HEK293 (cell line): ENCODE measurements around the gene CPT1A.

Experiments
- CTCF ChIA-PET: fragments of 350-600 bp; formaldehyde crosslinking; extraction: SDS; loops from one replicate; lab custom pipeline; 2021; ENCODE audit warnings: antibody characterized with exemption; lab: Yijun Ruan, JAX
- POLR2A ChIA-PET: fragments of 300-600 bp; formaldehyde crosslinking; extraction: SDS; loops from one replicate; lab custom pipeline; 2020; ENCODE audit warnings: antibody characterized with exemption, inconsistent platforms; lab: Yijun Ruan, JAX
- H3K27ac ChIP-seq: fragments of 200-500 bp; sonication (Bioruptor generic); 2 replicates; pipeline ENCODE4 v1.5.1; 2014; ENCODE audit warnings: low read depth, low read length, control low read depth, inconsistent platforms; ENCODE audit errors: extremely low read depth
- H3K36me3 ChIP-seq, 2 experiments: fragments of 200-500 bp in 1 of 2; sonication (Bioruptor generic) in 1 of 2; 1 replicate in 1 of 2; 2 replicates in 1 of 2; pipeline ENCODE4 v1.5.1; 2014 to 2017; ENCODE audit warnings: inconsistent platforms in 2 of 2, low read length in 2 of 2; ENCODE audit not compliant: control insufficient read depth in 2 of 2, insufficient read depth in 1 of 2
- H3K4me1 ChIP-seq: fragments of 200-500 bp; sonication (Bioruptor generic); 2 replicates; pipeline ENCODE4 v1.5.1; 2014; ENCODE audit warnings: mild to moderate bottlenecking, low read length, inconsistent platforms; ENCODE audit not compliant: control insufficient read depth, insufficient read depth
- H3K4me3 ChIP-seq: 2 replicates; pipeline ENCODE4 v1.5.1; 2011; ENCODE audit warnings: low read depth, mild to moderate bottlenecking, control low read depth, low read length, moderate library complexity
- H3K9me3 ChIP-seq: fragments of 200-500 bp; sonication (Bioruptor generic); 2 replicates; pipeline ENCODE4 v1.5.1; 2014; ENCODE audit warnings: low read depth, low read length, inconsistent platforms; ENCODE audit not compliant: control insufficient read depth, insufficient read depth
- BCL11B ChIP-seq: fragments of 450-650 bp; formaldehyde crosslinking; IDR thresholded peaks from 2 replicates; pipeline ENCODE4 v1.5.1; 2016; ENCODE audit warnings: low read depth, missing biosample characterization, missing genetic modification characterization
- KLF8 ChIP-seq: fragments of 450-650 bp; formaldehyde crosslinking; IDR thresholded peaks from 2 replicates; pipeline ENCODE4 v1.5.1; 2016; ENCODE audit warnings: missing biosample characterization, missing genetic modification characterization
- PATZ1 ChIP-seq: fragments of 450-650 bp; formaldehyde crosslinking; IDR thresholded peaks from 2 replicates; pipeline ENCODE4 v1.5.1; 2016; ENCODE audit warnings: missing biosample characterization, missing genetic modification characterization
- PRDM6 ChIP-seq: fragments of 450-650 bp; formaldehyde crosslinking; IDR thresholded peaks from 2 replicates; pipeline ENCODE4 v1.5.1; 2017; ENCODE audit warnings: missing biosample characterization, missing genetic modification characterization
- RBAK ChIP-seq: fragments of 450-650 bp; formaldehyde crosslinking; IDR thresholded peaks from 2 replicates; pipeline ENCODE4 v1.5.1; 2016; ENCODE audit warnings: missing biosample characterization, missing genetic modification characterization
- SCRT1 ChIP-seq: fragments of 450-650 bp; formaldehyde crosslinking; IDR thresholded peaks from 2 replicates; pipeline ENCODE4 v1.5.1; 2016; ENCODE audit warnings: missing biosample characterization, missing genetic modification characterization, borderline replicate concordance
- TCF7L2 ChIP-seq: IDR thresholded peaks from 2 replicates; pipeline ENCODE4 v1.6.1; 2011; ENCODE audit warnings: low read depth, mild to moderate bottlenecking, inconsistent platforms, low read length, moderate library complexity, borderline replicate concordance
- YY2 ChIP-seq: fragments of 450-650 bp; formaldehyde crosslinking; IDR thresholded peaks from 2 replicates; pipeline ENCODE4 v1.5.1; 2016; ENCODE audit warnings: missing biosample characterization, missing genetic modification characterization
- ZFP69B ChIP-seq: fragments of 450-650 bp; formaldehyde crosslinking; IDR thresholded peaks from 2 replicates; pipeline ENCODE4 v1.5.1; 2016; ENCODE audit warnings: missing biosample characterization, missing genetic modification characterization
- ZNF26 ChIP-seq: fragments of 450-650 bp; formaldehyde crosslinking; IDR thresholded peaks from 2 replicates; pipeline ENCODE4 v1.5.1; 2016; ENCODE audit warnings: missing biosample characterization, missing genetic modification characterization
- ZNF473 ChIP-seq: fragments of 450-650 bp; formaldehyde crosslinking; IDR thresholded peaks from 2 replicates; pipeline ENCODE4 v1.5.1; 2017; ENCODE audit warnings: missing biosample characterization, missing genetic modification characterization
- ZNF624 ChIP-seq: fragments of 450-650 bp; formaldehyde crosslinking; IDR thresholded peaks from 2 replicates; pipeline ENCODE4 v1.5.1; 2017; ENCODE audit warnings: missing biosample characterization, missing genetic modification characterization
- TF ChIP-seq, protein P1 (sequence below): fragments of 450-650 bp; formaldehyde crosslinking; IDR thresholded peaks from 2 replicates; pipeline ENCODE4 v1.5.1; 2016; ENCODE audit warnings: missing biosample characterization, missing genetic modification characterization, borderline replicate concordance
- TF ChIP-seq, protein P2 (sequence below): IDR thresholded peaks from 2 replicates; pipeline ENCODE4 v1.6.1; 2011; ENCODE audit warnings: mild to moderate bottlenecking, low read depth, low read length, borderline replicate concordance
- TF ChIP-seq, protein P3 (sequence below): fragments of 450-650 bp; formaldehyde crosslinking; IDR thresholded peaks from 2 replicates; pipeline ENCODE4 v1.5.1; 2016; ENCODE audit warnings: missing biosample characterization, missing genetic modification characterization
- TF ChIP-seq, protein P4 (sequence below): fragments of 450-650 bp; formaldehyde crosslinking; IDR thresholded peaks from 2 replicates; pipeline ENCODE4 v1.5.1; 2016; ENCODE audit warnings: missing biosample characterization, missing genetic modification characterization

CPT1A gene

GRCh38 chr11:68724293-68724692 is 117.4 kb downstream of the CPT1A start:
- Histone ChIP-seq H3K4me1 (no peaks in the 10 kb centered on the region), H3K36me3 (no peaks in the 10 kb centered on the region), H3K27ac (no peak overlapping the region)
- POLR2A ChIA-PET, result no interaction called here
- TF ChIP-seq KLF8 (tag by site-specific recombination) (no peak), PATZ1 (tag by site-specific recombination) (no peak), PRDM6 (tag by site-specific recombination) (no peak), ZNF26 (no peak), ZNF473 (tag by site-specific recombination) (no peak)
- TF ChIP-seq, protein P1, sequence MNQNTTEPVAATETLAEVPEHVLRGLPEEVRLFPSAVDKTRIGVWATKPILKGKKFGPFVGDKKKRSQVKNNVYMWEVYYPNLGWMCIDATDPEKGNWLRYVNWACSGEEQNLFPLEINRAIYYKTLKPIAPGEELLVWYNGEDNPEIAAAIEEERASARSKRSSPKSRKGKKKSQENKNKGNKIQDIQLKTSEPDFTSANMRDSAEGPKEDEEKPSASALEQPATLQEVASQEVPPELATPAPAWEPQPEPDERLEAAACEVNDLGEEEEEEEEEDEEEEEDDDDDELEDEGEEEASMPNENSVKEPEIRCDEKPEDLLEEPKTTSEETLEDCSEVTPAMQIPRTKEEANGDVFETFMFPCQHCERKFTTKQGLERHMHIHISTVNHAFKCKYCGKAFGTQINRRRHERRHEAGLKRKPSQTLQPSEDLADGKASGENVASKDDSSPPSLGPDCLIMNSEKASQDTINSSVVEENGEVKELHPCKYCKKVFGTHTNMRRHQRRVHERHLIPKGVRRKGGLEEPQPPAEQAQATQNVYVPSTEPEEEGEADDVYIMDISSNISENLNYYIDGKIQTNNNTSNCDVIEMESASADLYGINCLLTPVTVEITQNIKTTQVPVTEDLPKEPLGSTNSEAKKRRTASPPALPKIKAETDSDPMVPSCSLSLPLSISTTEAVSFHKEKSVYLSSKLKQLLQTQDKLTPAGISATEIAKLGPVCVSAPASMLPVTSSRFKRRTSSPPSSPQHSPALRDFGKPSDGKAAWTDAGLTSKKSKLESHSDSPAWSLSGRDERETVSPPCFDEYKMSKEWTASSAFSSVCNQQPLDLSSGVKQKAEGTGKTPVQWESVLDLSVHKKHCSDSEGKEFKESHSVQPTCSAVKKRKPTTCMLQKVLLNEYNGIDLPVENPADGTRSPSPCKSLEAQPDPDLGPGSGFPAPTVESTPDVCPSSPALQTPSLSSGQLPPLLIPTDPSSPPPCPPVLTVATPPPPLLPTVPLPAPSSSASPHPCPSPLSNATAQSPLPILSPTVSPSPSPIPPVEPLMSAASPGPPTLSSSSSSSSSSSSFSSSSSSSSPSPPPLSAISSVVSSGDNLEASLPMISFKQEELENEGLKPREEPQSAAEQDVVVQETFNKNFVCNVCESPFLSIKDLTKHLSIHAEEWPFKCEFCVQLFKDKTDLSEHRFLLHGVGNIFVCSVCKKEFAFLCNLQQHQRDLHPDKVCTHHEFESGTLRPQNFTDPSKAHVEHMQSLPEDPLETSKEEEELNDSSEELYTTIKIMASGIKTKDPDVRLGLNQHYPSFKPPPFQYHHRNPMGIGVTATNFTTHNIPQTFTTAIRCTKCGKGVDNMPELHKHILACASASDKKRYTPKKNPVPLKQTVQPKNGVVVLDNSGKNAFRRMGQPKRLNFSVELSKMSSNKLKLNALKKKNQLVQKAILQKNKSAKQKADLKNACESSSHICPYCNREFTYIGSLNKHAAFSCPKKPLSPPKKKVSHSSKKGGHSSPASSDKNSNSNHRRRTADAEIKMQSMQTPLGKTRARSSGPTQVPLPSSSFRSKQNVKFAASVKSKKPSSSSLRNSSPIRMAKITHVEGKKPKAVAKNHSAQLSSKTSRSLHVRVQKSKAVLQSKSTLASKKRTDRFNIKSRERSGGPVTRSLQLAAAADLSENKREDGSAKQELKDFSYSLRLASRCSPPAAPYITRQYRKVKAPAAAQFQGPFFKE (tag by site-specific recombination), result no peak
- TF ChIP-seq, all 188 proteins: peak for 0
- no peaks in the 10 kb centered on the region for H3K9me3 ChIP-seq
- CTCF ChIA-PET, result no interaction called here
- no peak overlapping the region for H3K4me3 ChIP-seq

DNA sequence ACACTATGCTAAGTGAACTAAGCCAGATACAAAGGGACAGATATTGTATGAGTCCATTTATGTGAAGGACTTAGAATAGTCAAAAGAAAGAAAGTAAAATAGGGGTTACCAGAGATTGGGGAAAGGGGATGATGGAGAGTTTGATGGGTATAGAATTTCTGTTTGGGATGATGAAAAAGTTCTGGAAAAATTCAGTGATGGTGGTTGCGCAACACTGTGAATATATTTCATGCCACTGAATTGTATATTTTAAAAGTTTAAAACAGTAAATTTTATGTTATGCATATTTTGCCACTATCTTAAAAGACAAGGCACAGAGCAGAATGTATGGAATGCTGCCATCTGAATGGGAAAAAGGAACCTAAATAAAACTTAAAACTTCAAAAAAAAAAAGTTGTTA is 119.6 kb downstream of the CPT1A start:
- no peak overlapping the region for H3K27ac ChIP-seq
- CTCF ChIA-PET, result interaction anchor here (1.6 kb wide), 1 partner anchor 10 kb away, joined by 8 read pairs; no protein-coding TSS in a partner anchor
- H3K4me1 ChIP-seq, result no peaks in the 10 kb centered on the region
- H3K9me3 ChIP-seq, result no peaks in the 10 kb centered on the region
- H3K4me3 ChIP-seq, result no peak overlapping the region
- H3K36me3 ChIP-seq, result no peaks in the 10 kb centered on the region
- POLR2A ChIA-PET, result no interaction called here
- no peak for TF ChIP-seq TCF7L2
- TF ChIP-seq, protein P2, sequence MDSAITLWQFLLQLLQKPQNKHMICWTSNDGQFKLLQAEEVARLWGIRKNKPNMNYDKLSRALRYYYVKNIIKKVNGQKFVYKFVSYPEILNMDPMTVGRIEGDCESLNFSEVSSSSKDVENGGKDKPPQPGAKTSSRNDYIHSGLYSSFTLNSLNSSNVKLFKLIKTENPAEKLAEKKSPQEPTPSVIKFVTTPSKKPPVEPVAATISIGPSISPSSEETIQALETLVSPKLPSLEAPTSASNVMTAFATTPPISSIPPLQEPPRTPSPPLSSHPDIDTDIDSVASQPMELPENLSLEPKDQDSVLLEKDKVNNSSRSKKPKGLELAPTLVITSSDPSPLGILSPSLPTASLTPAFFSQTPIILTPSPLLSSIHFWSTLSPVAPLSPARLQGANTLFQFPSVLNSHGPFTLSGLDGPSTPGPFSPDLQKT, result no peak
- TF ChIP-seq RBAK, result no peak
- no peak for TF ChIP-seq YY2 (tag by site-specific recombination)
- TF ChIP-seq, protein P3, sequence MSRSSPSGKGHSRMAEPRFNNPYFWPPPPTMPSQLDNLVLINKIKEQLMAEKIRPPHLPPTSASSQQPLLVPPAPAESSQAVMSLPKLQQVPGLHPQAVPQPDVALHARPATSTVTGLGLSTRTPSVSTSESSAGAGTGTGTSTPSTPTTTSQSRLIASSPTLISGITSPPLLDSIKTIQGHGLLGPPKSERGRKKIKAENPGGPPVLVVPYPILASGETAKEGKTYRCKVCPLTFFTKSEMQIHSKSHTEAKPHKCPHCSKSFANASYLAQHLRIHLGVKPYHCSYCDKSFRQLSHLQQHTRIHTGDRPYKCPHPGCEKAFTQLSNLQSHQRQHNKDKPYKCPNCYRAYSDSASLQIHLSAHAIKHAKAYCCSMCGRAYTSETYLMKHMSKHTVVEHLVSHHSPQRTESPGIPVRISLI (tag by site-specific recombination), result no peak
- TF ChIP-seq ZNF624, result no peak
- TF ChIP-seq BCL11B (tag by site-specific recombination), result no peak
- TF ChIP-seq, protein P4, sequence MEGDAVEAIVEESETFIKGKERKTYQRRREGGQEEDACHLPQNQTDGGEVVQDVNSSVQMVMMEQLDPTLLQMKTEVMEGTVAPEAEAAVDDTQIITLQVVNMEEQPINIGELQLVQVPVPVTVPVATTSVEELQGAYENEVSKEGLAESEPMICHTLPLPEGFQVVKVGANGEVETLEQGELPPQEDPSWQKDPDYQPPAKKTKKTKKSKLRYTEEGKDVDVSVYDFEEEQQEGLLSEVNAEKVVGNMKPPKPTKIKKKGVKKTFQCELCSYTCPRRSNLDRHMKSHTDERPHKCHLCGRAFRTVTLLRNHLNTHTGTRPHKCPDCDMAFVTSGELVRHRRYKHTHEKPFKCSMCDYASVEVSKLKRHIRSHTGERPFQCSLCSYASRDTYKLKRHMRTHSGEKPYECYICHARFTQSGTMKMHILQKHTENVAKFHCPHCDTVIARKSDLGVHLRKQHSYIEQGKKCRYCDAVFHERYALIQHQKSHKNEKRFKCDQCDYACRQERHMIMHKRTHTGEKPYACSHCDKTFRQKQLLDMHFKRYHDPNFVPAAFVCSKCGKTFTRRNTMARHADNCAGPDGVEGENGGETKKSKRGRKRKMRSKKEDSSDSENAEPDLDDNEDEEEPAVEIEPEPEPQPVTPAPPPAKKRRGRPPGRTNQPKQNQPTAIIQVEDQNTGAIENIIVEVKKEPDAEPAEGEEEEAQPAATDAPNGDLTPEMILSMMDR (tag by site-specific recombination), result no peak
- no peak for TF ChIP-seq ZFP69B (tag by site-specific recombination)
- no peak for TF ChIP-seq SCRT1
